ENCODE measurements around the gene COL4A3.
A peak's percentile ranks its signal among the peaks of the same experiment; 100 is the strongest.

GRCh38 chr2:227324995-227325838 lies 160.8 kb downstream of the COL4A3 start, which contains the start of gene MFF:
- TF ChIP-seq ZNF565 (CRISPR knock-in tag; conservative IDR thresholded peaks at IDR 0.05; ENCODE audit: low read depth) (no peak), ZNF70 (CRISPR knock-in tag; IDR thresholded peaks at IDR 0.05) (no peak), SNAI2 (CRISPR knock-in tag; IDR thresholded peaks at IDR 0.05) (peak; percentile 28; the same call in 1 of the 2 replicates)
- TF ChIP-seq, protein P1, sequence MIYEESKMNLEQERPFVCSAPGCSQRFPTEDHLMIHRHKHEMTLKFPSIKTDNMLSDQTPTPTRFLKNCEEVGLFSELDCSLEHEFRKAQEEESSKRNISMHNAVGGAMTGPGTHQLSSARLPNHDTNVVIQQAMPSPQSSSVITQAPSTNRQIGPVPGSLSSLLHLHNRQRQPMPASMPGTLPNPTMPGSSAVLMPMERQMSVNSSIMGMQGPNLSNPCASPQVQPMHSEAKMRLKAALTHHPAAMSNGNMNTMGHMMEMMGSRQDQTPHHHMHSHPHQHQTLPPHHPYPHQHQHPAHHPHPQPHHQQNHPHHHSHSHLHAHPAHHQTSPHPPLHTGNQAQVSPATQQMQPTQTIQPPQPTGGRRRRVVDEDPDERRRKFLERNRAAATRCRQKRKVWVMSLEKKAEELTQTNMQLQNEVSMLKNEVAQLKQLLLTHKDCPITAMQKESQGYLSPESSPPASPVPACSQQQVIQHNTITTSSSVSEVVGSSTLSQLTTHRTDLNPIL (CRISPR knock-in tag; IDR thresholded peaks at IDR 0.05; ENCODE audit: low read depth) = no peak

All from SK-N-SH treated with all-trans-retinoic acid at 6 μM for 48 hours (cell line).